Central memory CD8-positive, alpha-beta T cell (primary cell): Measurements from ENCODE around the gene DSTN.

ENCODE experiments used
- ATAC-seq: fragments of 150-1000 bp; cut with Tn5 transposase; replicated peaks from 2 replicates; pipeline ENCODE4 v1.10.0; 2022; ENCODE audit warnings: mild to moderate bottlenecking, moderate FRiP score, moderate number of reproducible peaks; ENCODE audit not compliant: poor library complexity, severe bottlenecking; ENCODE audit errors: extremely low read depth
- DNase-seq, 2 donors: peaks; one replicate each; pipeline ENCODE4 v3.0.0; 2021; ENCODE audit warnings: low spot score in 2 of 2
- H3K27ac Mint-ChIP-seq: one replicate; pipeline ENCODE4 v1.8.0; 2022; ENCODE audit warnings: low read depth, mild to moderate bottlenecking, moderate library complexity, mixed read lengths
- H3K27me3 Mint-ChIP-seq: one replicate; pipeline ENCODE4 v1.8.0; 2022; ENCODE audit warnings: mixed read lengths
- H3K36me3 Mint-ChIP-seq: one replicate; pipeline ENCODE4 v1.8.0; 2022; ENCODE audit warnings: mild to moderate bottlenecking, moderate library complexity, mixed read lengths; ENCODE audit not compliant: insufficient read depth
- H3K4me1 Mint-ChIP-seq: one replicate; pipeline ENCODE4 v1.8.0; 2022; ENCODE audit warnings: mixed read lengths
- H3K4me3 Mint-ChIP-seq: one replicate; pipeline ENCODE4 v1.8.0; 2022; ENCODE audit warnings: mild to moderate bottlenecking, moderate library complexity, mixed read lengths
- H3K9me3 Mint-ChIP-seq: one replicate; pipeline ENCODE4 v1.8.0; 2022; ENCODE audit warnings: mixed read lengths

DSTN gene

DNA sequence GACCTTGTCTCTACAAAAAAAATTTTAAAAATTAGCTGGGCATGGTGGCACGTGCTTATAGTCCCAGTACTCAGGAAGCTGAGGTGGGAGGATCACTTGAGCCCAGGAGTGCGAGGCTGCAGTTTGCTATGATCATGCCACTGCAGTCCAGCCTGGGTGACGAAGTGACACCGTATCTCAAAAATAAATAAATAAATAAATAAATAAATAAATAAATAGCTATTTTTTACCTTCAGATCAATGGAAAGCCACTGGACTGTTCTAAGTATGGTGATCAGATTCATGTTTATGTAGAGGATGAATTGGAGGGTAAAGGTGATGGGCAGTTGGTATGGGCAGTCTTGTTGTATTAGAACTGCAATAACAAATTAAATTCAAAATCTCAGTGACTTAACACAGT lies 24.0 kb downstream of the DSTN start:
- no peaks in the 10 kb centered on the region for H3K27me3 Mint-ChIP-seq
- peaks cover 51% of the 10 kb centered on the region for H3K4me1 Mint-ChIP-seq
- H3K36me3 Mint-ChIP-seq, result peaks cover 4% of the 10 kb centered on the region
- no peaks in the 10 kb centered on the region for H3K9me3 Mint-ChIP-seq
- no peak overlapping the region for H3K27ac Mint-ChIP-seq
- H3K4me3 Mint-ChIP-seq, result no peak overlapping the region
- DNase-seq, result no peak
- ATAC-seq, result no peak

DNA sequence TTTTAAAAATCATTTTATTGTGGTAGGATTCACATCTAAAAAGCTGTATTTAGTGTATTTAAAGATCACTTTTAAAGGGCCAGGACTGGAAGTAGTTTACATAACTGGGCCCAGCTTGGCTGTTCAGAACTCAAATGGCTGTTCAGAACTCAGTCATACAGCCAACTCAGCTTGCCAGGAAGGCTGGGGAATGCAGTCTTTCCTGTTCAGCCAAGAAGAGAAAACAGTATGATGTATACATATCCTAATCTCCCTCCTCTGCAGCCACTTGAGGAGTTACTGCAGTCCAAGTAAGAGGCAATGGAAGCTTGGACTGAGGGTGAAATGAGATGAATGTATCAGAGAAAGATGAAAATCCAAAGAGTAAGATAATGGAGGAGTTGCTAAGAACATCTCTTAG lies 24.6 kb downstream of the DSTN start:
- Mint-ChIP-seq H3K27ac (no peak overlapping the region), H3K36me3 (no peaks in the 10 kb centered on the region), H3K4me1 (peaks cover 51% of the 10 kb centered on the region), H3K4me3 (no peak overlapping the region), H3K27me3 (no peaks in the 10 kb centered on the region), H3K9me3 (no peaks in the 10 kb centered on the region)
- DNase-seq, result no peak
- no peak for ATAC-seq

DNA sequence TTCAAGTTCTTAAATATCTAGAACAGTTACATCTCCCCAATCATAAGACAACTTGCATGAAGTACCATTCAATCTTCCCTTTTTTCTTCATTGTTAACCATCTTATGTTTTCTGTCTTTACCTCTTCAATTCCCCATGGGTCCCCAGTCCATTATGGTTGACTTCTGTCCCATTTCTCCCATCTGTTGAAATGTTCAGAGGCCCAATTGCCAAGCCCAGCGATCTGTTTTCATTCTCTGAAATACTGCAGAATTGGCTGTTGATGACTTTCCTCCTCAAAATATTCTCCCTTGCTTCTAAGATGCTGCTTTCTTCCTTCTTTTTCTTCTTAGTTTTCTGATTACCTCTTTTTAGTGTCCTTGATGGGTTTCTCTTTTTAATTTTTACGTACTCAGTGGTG lies 26.0 kb downstream of the DSTN start:
- ATAC-seq (no peak), DNase-seq (no peak)
- Mint-ChIP-seq H3K4me1 (peaks cover 47% of the 10 kb centered on the region), H3K27ac (peak overlapping the region; percentile 2), H3K9me3 (no peaks in the 10 kb centered on the region), H3K36me3 (peaks cover 1% of the 10 kb centered on the region), H3K4me3 (no peak overlapping the region), H3K27me3 (no peaks in the 10 kb centered on the region)

DNA sequence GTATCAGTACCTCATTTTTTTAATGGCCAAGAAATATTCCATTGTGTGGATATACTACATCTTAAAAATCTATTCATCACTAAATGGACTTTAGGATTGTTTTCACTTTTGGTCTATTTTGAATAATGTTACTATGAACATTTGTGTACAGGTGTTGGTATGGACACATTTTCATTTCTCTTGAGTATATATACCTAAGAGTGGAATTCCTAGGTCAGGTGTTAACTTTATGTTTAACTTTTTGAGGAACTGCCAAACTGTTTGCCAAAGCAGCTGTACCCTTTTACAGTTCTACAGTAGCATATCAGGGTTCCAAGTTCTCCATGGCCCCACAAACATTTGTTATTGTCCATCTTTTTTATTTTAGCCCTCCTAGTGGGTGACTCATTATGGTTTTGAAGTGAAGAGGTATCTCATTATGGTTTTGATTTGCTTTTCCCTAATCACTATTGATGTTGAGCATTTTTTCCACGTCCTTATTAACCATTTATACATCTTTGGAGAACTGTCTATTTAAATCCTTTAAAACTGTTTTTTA lies 28.2 kb downstream of the DSTN start:
- H3K4me1 Mint-ChIP-seq, result peaks cover 46% of the 10 kb centered on the region
- no peak overlapping the region for H3K27ac Mint-ChIP-seq
- no peak overlapping the region for H3K4me3 Mint-ChIP-seq
- no peak for DNase-seq
- ATAC-seq, result no peak
- no peaks in the 10 kb centered on the region for H3K9me3 Mint-ChIP-seq
- H3K36me3 Mint-ChIP-seq, result peaks cover 8% of the 10 kb centered on the region
- H3K27me3 Mint-ChIP-seq, result no peaks in the 10 kb centered on the region

DNA sequence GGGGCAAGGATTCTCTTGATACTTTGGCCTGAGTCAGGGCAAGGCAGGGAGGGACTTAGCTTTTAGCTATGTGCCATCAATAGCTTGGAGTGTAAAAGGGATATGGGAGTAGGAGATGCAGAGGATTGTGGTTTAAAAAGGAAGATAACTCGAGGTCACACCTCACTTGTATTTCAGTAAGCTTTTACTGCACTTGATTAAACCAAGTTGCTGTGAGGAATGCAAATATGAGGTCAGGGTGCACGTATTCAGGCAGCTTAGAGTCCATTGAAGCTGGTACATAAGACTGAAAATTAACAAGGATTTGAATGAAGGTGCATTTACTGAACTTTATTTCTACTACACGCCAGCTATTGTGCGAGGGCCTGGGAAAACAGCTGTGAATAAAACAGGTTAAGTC lies 32.1 kb downstream of the DSTN start:
- DNase-seq, result no peak
- H3K27ac Mint-ChIP-seq, result peak overlapping the region; percentile 50
- H3K4me1 Mint-ChIP-seq, result peaks cover 14% of the 10 kb centered on the region
- no peak overlapping the region for H3K4me3 Mint-ChIP-seq
- ATAC-seq, result no peak
- peaks cover 20% of the 10 kb centered on the region for H3K36me3 Mint-ChIP-seq
- H3K9me3 Mint-ChIP-seq, result no peaks in the 10 kb centered on the region
- H3K27me3 Mint-ChIP-seq, result no peaks in the 10 kb centered on the region

DNA sequence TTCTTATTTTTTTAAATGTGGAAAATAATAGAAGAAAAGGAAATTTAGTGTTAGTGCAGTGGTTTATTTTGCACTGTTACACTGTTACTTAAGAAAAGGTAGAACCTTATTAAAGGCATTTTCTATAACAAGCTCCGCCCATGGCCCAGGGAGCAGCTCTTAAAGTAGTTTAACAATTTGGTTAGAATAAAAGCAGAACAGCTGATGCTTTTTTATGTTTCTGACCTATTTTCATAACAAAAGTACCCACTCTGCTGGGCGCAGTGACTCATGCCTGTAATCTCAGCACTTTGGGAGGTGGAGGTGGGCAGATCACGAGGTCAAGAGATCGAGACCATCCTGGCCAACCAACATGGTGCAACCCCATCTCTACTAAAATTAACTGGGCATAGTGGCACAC lies 32.6 kb downstream of the DSTN start:
- H3K4me3 Mint-ChIP-seq, result no peak overlapping the region
- peaks cover 10% of the 10 kb centered on the region for H3K4me1 Mint-ChIP-seq
- H3K27me3 Mint-ChIP-seq, result no peaks in the 10 kb centered on the region
- ATAC-seq (no peak), DNase-seq (no peak)
- H3K36me3 Mint-ChIP-seq, result peaks cover 20% of the 10 kb centered on the region
- H3K9me3 Mint-ChIP-seq, result no peaks in the 10 kb centered on the region
- no peak overlapping the region for H3K27ac Mint-ChIP-seq

DNA sequence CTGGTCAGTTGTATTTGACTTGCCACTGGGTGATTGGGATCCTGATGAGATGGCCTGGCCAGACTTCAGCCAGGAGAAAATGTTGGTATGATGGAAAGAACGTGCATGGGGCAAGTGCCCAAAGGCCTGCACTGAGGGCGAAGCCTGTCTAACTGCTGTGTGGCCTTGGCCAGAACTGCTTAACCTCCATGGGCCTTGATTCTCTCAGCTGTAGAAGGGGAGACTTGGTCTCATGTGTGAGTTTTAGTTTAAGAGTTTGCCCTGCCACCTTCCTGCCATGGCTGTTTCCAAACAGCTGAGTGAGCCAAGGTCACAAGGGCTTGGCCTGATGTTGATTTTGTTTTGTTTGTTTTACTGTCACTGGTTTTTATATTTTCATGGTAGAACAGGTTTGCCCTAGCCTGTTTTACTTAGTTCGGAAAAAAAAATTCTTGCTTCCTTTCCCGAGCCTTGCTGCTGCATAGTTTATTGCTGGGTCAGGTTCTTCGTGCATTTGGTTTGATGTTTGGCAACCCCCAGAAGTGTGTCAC lies 35.3 kb downstream of the DSTN start:
- no peak for DNase-seq
- no peak for ATAC-seq
- peaks cover 31% of the 10 kb centered on the region for H3K36me3 Mint-ChIP-seq
- H3K4me3 Mint-ChIP-seq, result no peak overlapping the region
- H3K4me1 Mint-ChIP-seq, result peaks cover 16% of the 10 kb centered on the region
- no peaks in the 10 kb centered on the region for H3K27me3 Mint-ChIP-seq
- no peaks in the 10 kb centered on the region for H3K9me3 Mint-ChIP-seq
- H3K27ac Mint-ChIP-seq, result no peak overlapping the region

DNA sequence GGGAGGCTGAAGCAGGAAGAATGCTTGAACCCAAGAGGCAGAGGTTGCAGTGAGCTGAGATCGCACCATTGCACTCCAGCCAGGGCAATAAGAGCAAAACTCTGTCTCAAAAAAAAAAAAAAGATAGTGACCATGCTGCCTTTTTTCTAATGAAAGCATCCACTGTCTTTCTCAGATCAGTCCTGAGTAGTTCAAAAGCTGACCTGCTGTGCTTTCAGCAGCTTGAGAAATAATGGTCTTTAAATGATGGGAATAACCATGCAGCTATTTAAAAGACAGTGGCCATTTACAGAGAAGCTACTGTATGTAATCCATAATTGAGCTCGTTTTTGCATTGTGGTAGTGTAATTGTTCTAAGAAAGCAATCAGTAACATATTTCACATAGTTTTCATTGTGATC lies 36.1 kb downstream of the DSTN start:
- H3K27ac Mint-ChIP-seq, result no peak overlapping the region
- no peak for ATAC-seq
- peaks cover 20% of the 10 kb centered on the region for H3K4me1 Mint-ChIP-seq
- DNase-seq, result no peak
- H3K4me3 Mint-ChIP-seq, result no peak overlapping the region
- H3K9me3 Mint-ChIP-seq, result no peaks in the 10 kb centered on the region
- no peaks in the 10 kb centered on the region for H3K27me3 Mint-ChIP-seq
- H3K36me3 Mint-ChIP-seq, result peaks cover 28% of the 10 kb centered on the region

DNA sequence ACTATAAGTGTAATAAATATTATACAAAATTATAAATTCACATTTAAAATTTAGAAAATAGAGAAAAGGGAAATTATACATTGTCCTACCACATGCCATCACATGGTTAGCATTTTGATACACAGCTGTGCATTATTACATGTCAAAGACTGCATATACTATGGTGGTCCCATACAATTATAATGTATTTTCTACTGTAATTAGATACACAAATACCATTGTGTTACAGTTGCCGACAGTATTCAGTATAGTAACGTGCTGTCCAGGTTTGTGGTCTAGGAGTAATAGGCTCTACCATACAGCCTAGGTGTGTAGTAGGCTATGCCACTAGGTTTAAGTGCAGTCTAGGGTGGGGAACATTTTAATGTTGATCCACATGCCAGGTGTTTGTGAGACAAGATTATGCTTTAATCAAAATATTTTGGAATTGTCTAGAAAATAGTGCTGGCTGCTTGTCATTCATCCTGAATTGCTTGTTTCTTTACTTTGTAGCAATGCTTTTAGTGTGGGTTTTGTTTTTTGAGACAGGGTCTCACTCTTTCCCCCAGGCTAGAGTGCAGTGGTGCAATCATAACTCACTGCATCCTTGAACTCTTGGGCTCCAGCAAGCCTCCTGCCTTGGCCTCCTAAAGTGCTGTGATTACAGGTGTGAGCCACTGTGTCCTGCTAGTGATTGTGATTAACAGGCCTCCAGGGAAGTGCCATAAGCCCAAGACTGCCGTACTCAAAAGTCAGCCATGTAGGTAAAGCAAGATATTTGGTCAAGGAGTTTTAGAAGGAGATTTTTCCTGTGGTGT lies 39.0 kb downstream of the DSTN start:
- Mint-ChIP-seq H3K4me3 (peak overlapping the region; percentile 21), H3K4me1 (peaks cover 26% of the 10 kb centered on the region), H3K9me3 (no peaks in the 10 kb centered on the region), H3K27me3 (no peaks in the 10 kb centered on the region), H3K27ac (peak overlapping the region; percentile 11), H3K36me3 (peaks cover 26% of the 10 kb centered on the region)
- no peak for ATAC-seq
- DNase-seq, result no peak

DNA sequence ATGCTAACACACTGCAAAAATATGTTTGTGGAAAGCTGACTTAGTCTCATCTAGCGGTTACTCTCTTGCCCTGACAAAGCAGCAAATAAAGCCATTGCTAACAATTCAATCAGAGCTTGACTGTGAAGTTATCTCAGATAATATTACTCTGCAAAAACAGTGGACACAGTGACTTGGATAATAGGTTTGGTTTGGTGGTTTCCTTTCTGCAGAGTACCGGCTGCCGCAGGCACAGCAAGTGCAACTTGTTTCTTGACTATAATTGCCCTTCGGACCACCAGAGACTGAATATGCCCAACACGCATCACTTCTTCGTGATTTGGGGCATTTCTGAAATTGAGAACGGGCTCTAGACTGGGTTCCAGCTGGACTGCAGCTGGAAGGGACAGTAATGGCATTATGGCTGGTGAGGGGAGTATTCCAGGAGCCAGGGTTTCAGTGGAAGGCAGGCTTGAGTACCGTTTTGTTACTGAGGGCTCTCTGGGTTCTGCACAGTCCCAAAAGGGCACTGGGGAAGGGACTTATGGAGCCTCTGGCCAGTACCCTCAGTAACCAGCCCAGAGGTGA lies 40.0 kb downstream of the DSTN start:
- Mint-ChIP-seq H3K27ac (peak overlapping the region; percentile 11), H3K36me3 (peaks cover 19% of the 10 kb centered on the region)

DNA sequence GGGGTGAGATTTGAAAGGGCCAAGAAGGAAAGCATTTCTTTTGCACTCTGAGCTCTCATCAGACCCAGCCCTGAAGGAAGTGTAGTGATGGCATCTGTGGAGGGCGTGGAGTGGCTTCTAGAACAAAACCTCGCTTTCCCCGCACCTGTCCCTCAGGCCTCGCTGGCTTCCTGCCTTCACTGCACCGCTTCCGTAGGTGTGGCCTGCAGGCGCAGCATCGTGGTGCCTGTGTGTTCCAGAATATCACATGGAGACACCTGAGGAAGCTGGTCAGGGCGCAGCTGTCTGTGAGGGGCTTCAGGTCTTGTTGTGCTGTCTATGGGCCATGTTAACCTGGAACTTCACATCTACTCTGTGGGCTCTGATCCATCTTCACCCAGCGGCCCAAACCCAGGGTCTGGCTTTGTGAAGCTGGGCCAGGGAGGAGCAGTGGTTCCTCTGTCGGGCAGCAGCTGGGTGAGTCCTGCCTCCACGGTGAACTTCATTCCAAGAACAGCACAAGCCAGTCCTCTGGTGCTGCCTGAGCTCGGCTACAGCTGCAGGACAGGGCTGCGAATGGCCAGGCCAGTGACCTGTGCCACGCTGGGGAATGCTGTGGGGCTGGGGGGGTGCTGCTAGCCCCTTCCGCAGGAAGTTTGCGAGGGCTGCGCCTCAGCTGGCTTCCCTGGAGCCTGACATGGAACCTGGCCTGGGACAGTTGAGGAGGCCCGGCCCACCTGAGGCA lies 40.9 kb downstream of the DSTN start:
- H3K36me3 Mint-ChIP-seq, result peaks cover 18% of the 10 kb centered on the region
- H3K27ac Mint-ChIP-seq, result peak overlapping the region; percentile 11
- no peaks in the 10 kb centered on the region for H3K27me3 Mint-ChIP-seq
- no peaks in the 10 kb centered on the region for H3K9me3 Mint-ChIP-seq
- DNase-seq (peak in 1 of 2 donors; percentile 50), ATAC-seq (peak; percentile 74)
- H3K4me3 Mint-ChIP-seq, result peak overlapping the region; percentile 59
- H3K4me1 Mint-ChIP-seq, result peaks cover 26% of the 10 kb centered on the region

More for the DNA sequence above, 40.0 kb downstream of the DSTN start:
- Mint-ChIP-seq H3K4me1 (peaks cover 26% of the 10 kb centered on the region), H3K9me3 (no peaks in the 10 kb centered on the region), H3K4me3 (peak overlapping the region; percentile 59), H3K27me3 (no peaks in the 10 kb centered on the region)
- no peak for DNase-seq
- ATAC-seq, result no peak

DNA sequence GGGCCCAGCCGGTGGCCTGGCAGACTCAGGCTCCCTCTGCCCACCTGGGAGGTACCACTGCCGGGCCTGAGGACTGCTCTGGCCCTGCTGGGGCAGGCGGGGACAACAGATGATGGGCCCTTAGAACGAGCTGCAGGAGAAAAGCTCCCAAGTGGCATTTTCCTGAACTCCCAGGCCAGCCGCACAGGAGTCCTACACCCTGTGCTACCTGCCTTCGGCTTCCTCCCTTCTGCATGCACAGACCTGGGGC lies 41.3 kb downstream of the DSTN start:
- no peak for ATAC-seq

More for the DNA sequence above, 41.3 kb downstream of the DSTN start:
- Mint-ChIP-seq H3K27ac (no peak overlapping the region), H3K4me1 (peaks cover 26% of the 10 kb centered on the region), H3K27me3 (no peaks in the 10 kb centered on the region), H3K9me3 (no peaks in the 10 kb centered on the region), H3K4me3 (peak overlapping the region; percentile 69), H3K36me3 (peaks cover 18% of the 10 kb centered on the region)
- DNase-seq, result no peak
